ENCODE data around the gene PROK1.

PROK1 gene

GRCh38 chr1:110501488-110502132 is 50.7 kb downstream of the PROK1 start:
- H3K36me3 ChIP-seq (replicated peaks): no peaks in the 10 kb centered on the region
- in situ Hi-C loops (cut with HindIII; ENCODE audit: low pct_ligation_motif_present, low sequenced_read_pairs): no loop called here
- TF ChIP-seq CTCF (IDR thresholded peaks at IDR 0.05; ENCODE audit: low read depth, low read length, missing control alignments): no peak
- H3K4me3 ChIP-seq (ENCODE audit: low read depth, low read length): no peak overlapping the region
- no peaks in the 10 kb centered on the region for H3K27me3 ChIP-seq (replicated peaks)
- DNase-seq: no peak
- no peak overlapping the region for H3K27ac ChIP-seq

- TF ChIP-seq CTCF (IDR thresholded peaks at IDR 0.05; ENCODE audit: low read depth, low read length, missing control alignments): no peak
- Histone ChIP-seq H3K36me3 (replicated peaks) (no peaks in the 10 kb centered on the region), H3K27me3 (replicated peaks) (no peaks in the 10 kb centered on the region), H3K27ac (no peak overlapping the region), H3K4me3 (ENCODE audit: low read depth, low read length) (no peak overlapping the region)
- no peak for DNase-seq
- in situ Hi-C loops (cut with HindIII; ENCODE audit: low pct_ligation_motif_present, low sequenced_read_pairs): no loop called here
Measured at GRCh38 chr1:110502402-110503151, 51.6 kb downstream of the PROK1 start.

DNA sequence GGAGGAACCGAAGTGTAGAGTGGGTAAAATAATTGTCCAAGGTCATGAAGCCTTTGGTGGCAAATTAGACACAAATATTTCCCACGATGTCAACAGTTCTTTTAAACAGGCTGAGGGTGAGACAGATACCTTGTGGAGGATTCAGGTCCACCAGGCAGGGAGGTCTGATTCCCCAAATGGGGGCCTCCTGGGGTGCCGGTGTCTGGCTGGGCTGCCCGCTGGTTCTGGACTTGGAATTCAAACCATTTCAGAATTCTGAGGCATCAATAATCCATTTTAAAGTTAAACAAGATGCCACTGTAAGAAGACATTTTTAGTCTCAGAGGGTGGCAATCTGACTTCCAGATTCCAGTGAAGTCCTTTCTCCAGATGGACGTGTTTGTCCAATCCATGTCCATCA is 52.5 kb downstream of the PROK1 start:
- no peaks in the 10 kb centered on the region for H3K36me3 ChIP-seq (replicated peaks)
- no peak for TF ChIP-seq CTCF (IDR thresholded peaks at IDR 0.05; ENCODE audit: low read depth, low read length, missing control alignments)
- no peak for DNase-seq
- no peak overlapping the region for H3K27ac ChIP-seq
- in situ Hi-C loops (cut with HindIII; ENCODE audit: low pct_ligation_motif_present, low sequenced_read_pairs): no loop called here
- no peak overlapping the region for H3K4me3 ChIP-seq (ENCODE audit: low read depth, low read length)
- H3K27me3 ChIP-seq (replicated peaks): no peaks in the 10 kb centered on the region

DNA sequence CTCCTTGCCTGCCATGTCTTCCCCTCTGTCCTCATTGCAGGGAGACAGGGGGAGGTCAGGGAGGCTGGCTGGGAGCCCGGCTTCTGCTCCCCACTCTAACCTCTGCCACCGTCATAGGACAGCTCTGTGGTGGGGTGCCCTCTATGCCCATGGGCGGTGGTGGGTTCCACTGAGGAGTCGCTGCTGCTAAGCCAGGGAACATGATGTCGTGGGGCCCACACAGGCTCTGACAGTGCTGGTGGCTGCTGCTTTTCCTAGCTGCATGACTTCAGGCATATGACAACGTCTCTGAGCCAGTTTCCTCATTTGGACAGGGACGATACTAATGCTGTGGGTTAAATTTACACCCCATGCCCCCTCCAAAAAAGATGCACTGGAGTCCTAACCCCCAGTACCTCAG is 53.3 kb downstream of the PROK1 start:
- no peak overlapping the region for H3K4me3 ChIP-seq (ENCODE audit: low read depth, low read length)
- H3K27me3 ChIP-seq (replicated peaks): no peaks in the 10 kb centered on the region
- no peaks in the 10 kb centered on the region for H3K36me3 ChIP-seq (replicated peaks)
- no peak for TF ChIP-seq CTCF (IDR thresholded peaks at IDR 0.05; ENCODE audit: low read depth, low read length, missing control alignments)
- in situ Hi-C loops (cut with HindIII; ENCODE audit: low pct_ligation_motif_present, low sequenced_read_pairs): no loop called here
- DNase-seq: no peak
- H3K27ac ChIP-seq: no peak overlapping the region

GRCh38 chr1:110505596-110505995 is 54.6 kb downstream of the PROK1 start:
- Histone ChIP-seq H3K27me3 (replicated peaks) (no peaks in the 10 kb centered on the region), H3K36me3 (replicated peaks) (no peaks in the 10 kb centered on the region), H3K27ac (no peak overlapping the region), H3K4me3 (ENCODE audit: low read depth, low read length) (no peak overlapping the region)
- DNase-seq: no peak
- in situ Hi-C loops (cut with HindIII; ENCODE audit: low pct_ligation_motif_present, low sequenced_read_pairs): no loop called here
- no peak for TF ChIP-seq CTCF (IDR thresholded peaks at IDR 0.05; ENCODE audit: low read depth, low read length, missing control alignments)

Data from brain microvascular endothelial cell (primary cell).